ENCODE results near the gene LCT. TPM values are rescaled to one million over a fixed set of nuclear protein-coding genes. Genes with fewer than 3 reads are reported as not detected.

LCT gene
- total and polyA plus RNA-seq, 2 of the 4 experiments (the other 2 are of a cell fraction) = under 0.01 TPM; not detected in 1

GRCh38 chr2:135773917-135774316, 63.1 kb downstream of the LCT start:
- Histone ChIP-seq H3K79me1 (ENCODE audit: low read depth in 1 of 2, low read length in 2 of 2) (peaks cover 10 to 28% of the 10 kb centered on the region in 2 experiments), H3K9me3 (ENCODE audit: control insufficient read depth, insufficient read depth, low read length) (peaks cover 3% of the 10 kb centered on the region), H3K4me1 (ENCODE audit: control insufficient read depth, insufficient read depth, low read length) (no peaks in the 10 kb centered on the region; the same call in 1 of the 2 replicates), H3K4me3 (ENCODE audit: insufficient read depth, low read depth, low read length) (no peak overlapping the region), H3K9ac (ENCODE audit: low read depth, low read length) (no peak overlapping the region), H3K56ac (ENCODE audit: extremely low read depth, insufficient read depth, low read length) (no peak overlapping the region), H2AK5ac (ENCODE audit: low read depth, low read length) (no peak overlapping the region), H3K4me2 (ENCODE audit: low read depth, low read length) (no peak overlapping the region), H3K14ac (replicated peaks; ENCODE audit: low read depth, low read length) (no peak overlapping the region), H2AFZ (replicated peaks; ENCODE audit: low read length, poor library complexity) (no peak overlapping the region), H4K20me1 (ENCODE audit: insufficient read depth, low read length) (0 out of 2 replicates have a peak, but pooled peaks cover 3% of the 10 kb centered on the region), H2BK5ac (ENCODE audit: low read depth, low read length, poor library complexity, severe bottlenecking) (peak overlapping the region; percentile 33), H3K27me3 (ENCODE audit: control insufficient read depth, insufficient read depth, low read length) (no peaks in the 10 kb centered on the region), H4K91ac (ENCODE audit: insufficient read depth, low read depth, low read length) (no peak overlapping the region), H3K36me3 (ENCODE audit: control insufficient read depth, insufficient read depth, low read length) (peaks cover 50% of the 10 kb centered on the region), H2AK9ac (replicated peaks; ENCODE audit: low read depth, low read length, poor library complexity) (no peak overlapping the region), H3K18ac (ENCODE audit: low read depth, low read length) (no peak overlapping the region), H4K8ac (ENCODE audit: low read depth in 2 of 2, low read length in 2 of 2) (no peak overlapping the region), H2BK120ac (ENCODE audit: low read depth, low read length) (no peak overlapping the region), H2BK20ac (ENCODE audit: low read depth, low read length) (no peak overlapping the region), H3K9me1 (ENCODE audit: insufficient read depth, low read length) (peaks cover 2% of the 10 kb centered on the region), H3K27ac (ENCODE audit: insufficient read depth, low read length) (no peak overlapping the region), H3K23ac (ENCODE audit: low read depth, low read length) (no peak overlapping the region), H4K5ac (ENCODE audit: low read depth, low read length) (no peak overlapping the region), H2BK15ac (ENCODE audit: low read depth, low read length) (no peak overlapping the region), H3K4ac (ENCODE audit: low read depth, low read length) (no peak overlapping the region)
- intact Hi-C loops (cut with micrococcal nuclease) (no loop called here), in situ Hi-C loops (cut with MboI; ENCODE audit: low sequenced_read_pairs) (no loop called here), dilution Hi-C loops (cut with HindIII; ENCODE audit: low sequenced_read_pairs, unreplicated experiment) (no loop called here)
- TF ChIP-seq RAD21 (IDR thresholded peaks at IDR 0.05; ENCODE audit: low read length) = no peak
- TF ChIP-seq NFE2L2 (IDR thresholded peaks at IDR 0.05; ENCODE audit: low read depth, low read length) = no peak
- TF ChIP-seq CTCF (conservative IDR thresholded peaks at IDR 0.05; ENCODE audit: low read depth, low read length) = no peak
- no peak for TF ChIP-seq ELK1 (IDR thresholded peaks at IDR 0.05; ENCODE audit: borderline replicate concordance, low read depth, low read length)
- TF ChIP-seq RCOR1 (IDR thresholded peaks at IDR 0.05; ENCODE audit: insufficient replicate concordance, low read length) = no peak
- no peak for TF ChIP-seq MAFK (IDR thresholded peaks at IDR 0.05; ENCODE audit: low read depth, low read length)
- TF ChIP-seq CHD1 (IDR thresholded peaks at IDR 0.05; ENCODE audit: low read depth, low read length) = no peak
- TF ChIP-seq BHLHE40 (IDR thresholded peaks at IDR 0.05; ENCODE audit: low read depth, low read length) = peak; percentile 25; the same call in 1 of the 2 replicates
- TF ChIP-seq CEBPB (IDR thresholded peaks at IDR 0.05; ENCODE audit: low read depth, low read length) = peak; percentile 48; the same call in 1 of the 2 replicates
- no peak for TF ChIP-seq MXI1 (IDR thresholded peaks at IDR 0.05; ENCODE audit: borderline replicate concordance, low read depth, low read length)
- no peak for TF ChIP-seq SMC3 (IDR thresholded peaks at IDR 0.05; ENCODE audit: low read depth, low read length)
- no peak for TF ChIP-seq USF2 (IDR thresholded peaks at IDR 0.05; ENCODE audit: low read depth, low read length)
- TF ChIP-seq RFX5 (IDR thresholded peaks at IDR 0.05; ENCODE audit: low read depth, low read length) = no peak
- TF ChIP-seq MAZ (IDR thresholded peaks at IDR 0.05; ENCODE audit: borderline replicate concordance, low read depth, low read length) = no peak
- peak; percentile 81 for TF ChIP-seq FOS (IDR thresholded peaks at IDR 0.05; ENCODE audit: low read depth, low read length)
- no peak for TF ChIP-seq POLR2A (IDR thresholded peaks at IDR 0.05; ENCODE audit: low read depth, low read length)
- DNase-seq (peak; percentile 80), ATAC-seq (ENCODE audit: low read depth) (peak; percentile 66)
- POLR2A ChIA-PET (ENCODE audit: unreplicated experiment) = no interaction called here
- BruUV-seq (replicated peaks) = no TSS peak
- CTCF ChIA-PET = no interaction called here

Data from IMR-90 (cell line).